ENCODE data around the gene CLEC1B.

- TF ChIP-seq JUN (IDR thresholded peaks at IDR 0.05; ENCODE audit: borderline replicate concordance, insufficient read depth, insufficient read length, low read depth) (no peak), CTCF (IDR thresholded peaks at IDR 0.05; ENCODE audit: extremely low read depth in 1 of 2, insufficient read depth in 1 of 2, low read depth in 1 of 2, low read length in 2 of 2) (no peak), POLR2AphosphoS5 (IDR thresholded peaks at IDR 0.05; ENCODE audit: insufficient read depth, low read depth, low read length) (no peak), POLR2A (IDR thresholded peaks at IDR 0.05; ENCODE audit: low read depth, low read length) (no peak), EZH2 (IDR thresholded peaks at IDR 0.05; ENCODE audit: borderline replicate concordance, low read depth, low read length, severe bottlenecking) (no peak), FOS (IDR thresholded peaks at IDR 0.05; ENCODE audit: borderline replicate concordance, insufficient read depth, low read length) (no peak), MYC (IDR thresholded peaks at IDR 0.05; ENCODE audit: low read depth, low read length) (no peak)
These were observed 50.2 kb downstream of the CLEC1B start for GRCh38 chr12:9948606-9949296.
